ENCODE data around the gene RBBP8NL.
"Not testable (repeated sequence)": the region's sequence is repeated elsewhere in the genome, so short reads cannot be mapped to it uniquely, and the experiment has no call there.

Gene RBBP8NL

DNA sequence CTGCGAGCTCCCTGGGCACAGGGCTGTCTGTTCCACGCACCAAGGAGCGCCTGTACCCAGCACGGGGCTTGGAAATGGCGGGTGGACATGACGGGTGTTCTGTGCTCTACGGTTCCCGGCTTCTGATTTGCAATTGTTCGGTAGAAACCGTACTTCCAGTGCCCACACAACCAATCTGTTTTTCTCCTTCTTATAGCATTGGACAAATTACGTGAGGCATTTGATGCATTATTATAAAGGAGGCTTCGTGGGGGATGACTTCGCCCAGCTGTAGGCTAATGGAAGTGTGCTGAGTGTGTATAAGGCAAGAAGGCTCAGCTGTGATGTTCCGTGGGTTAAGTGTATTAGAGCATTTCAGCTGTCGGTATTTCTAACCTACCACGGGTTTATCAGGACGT lies 50.3 kb downstream of the RBBP8NL start:
- intact Hi-C loops (cut with DNase I; ENCODE audit: low total_unique reads) = loop anchor here (2.0 kb wide), 1 partner anchor 74 kb away; the partner anchor contains the start of gene ADRM1
- peaks cover 10 to 73% (median 62%) of the 10 kb centered on the region in 4 donors for H3K4me1 ChIP-seq
- H3K27ac ChIP-seq = peak overlapping the region; percentile 62 to 76

DNA sequence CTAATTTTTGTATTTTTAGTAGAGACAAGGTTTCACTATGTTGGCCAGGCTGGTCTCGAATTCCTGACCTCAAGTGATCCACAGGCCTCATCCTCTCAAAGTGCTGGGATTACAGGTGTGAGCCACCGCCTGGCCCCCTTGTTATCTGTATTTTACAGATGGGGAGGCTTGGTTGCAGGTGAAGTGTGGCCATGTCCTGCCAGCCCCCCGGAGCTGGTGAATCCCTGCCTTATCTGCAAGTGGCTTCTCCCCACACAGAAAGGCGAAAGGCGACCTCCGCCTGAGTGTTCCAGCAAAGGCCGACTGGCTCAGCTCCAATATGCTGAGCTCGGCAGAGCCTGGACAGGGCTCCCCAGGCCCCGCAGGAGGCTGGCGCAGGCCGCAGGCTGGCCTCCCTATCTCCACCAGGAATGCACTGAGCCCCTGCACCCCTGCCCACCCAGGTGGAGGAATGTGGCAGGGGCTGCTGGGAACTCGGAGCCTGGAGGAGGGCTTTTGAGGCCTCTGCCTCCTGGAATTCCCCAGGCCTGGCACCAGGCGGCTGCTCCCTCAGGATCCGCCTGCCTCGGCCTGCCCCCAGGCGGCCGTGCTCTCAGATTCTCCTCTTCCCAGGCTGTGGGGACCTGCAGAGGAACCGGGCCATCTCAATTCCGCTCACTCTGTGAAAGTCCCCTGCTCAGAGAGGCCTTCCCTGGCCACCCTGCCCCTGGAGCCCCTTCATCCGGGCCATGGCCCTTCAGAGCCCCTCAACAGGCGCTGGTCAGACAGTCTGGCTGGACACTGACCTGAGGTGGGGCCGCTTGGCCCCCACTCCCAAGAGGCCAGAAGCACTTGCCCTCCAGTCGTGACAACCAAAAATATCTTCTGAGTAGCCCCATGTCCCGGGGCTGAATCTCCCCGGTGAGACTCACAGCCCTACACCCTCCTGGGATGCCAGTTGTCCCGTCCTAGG lies 51.0 kb downstream of the RBBP8NL start:
- Histone ChIP-seq H3K27me3 (no peaks in the 10 kb centered on the region), H3K9me3 (no peaks in the 10 kb centered on the region)
- TF ChIP-seq, protein P1, sequence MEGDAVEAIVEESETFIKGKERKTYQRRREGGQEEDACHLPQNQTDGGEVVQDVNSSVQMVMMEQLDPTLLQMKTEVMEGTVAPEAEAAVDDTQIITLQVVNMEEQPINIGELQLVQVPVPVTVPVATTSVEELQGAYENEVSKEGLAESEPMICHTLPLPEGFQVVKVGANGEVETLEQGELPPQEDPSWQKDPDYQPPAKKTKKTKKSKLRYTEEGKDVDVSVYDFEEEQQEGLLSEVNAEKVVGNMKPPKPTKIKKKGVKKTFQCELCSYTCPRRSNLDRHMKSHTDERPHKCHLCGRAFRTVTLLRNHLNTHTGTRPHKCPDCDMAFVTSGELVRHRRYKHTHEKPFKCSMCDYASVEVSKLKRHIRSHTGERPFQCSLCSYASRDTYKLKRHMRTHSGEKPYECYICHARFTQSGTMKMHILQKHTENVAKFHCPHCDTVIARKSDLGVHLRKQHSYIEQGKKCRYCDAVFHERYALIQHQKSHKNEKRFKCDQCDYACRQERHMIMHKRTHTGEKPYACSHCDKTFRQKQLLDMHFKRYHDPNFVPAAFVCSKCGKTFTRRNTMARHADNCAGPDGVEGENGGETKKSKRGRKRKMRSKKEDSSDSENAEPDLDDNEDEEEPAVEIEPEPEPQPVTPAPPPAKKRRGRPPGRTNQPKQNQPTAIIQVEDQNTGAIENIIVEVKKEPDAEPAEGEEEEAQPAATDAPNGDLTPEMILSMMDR (IDR thresholded peaks at IDR 0.05) = peak; percentile 77 to 86

More for the DNA sequence above, 50.3 kb downstream of the RBBP8NL start:
- no peaks in the 10 kb centered on the region for H3K9me3 ChIP-seq
- H3K36me3 ChIP-seq = no peaks in the 10 kb centered on the region
- H3K4me3 ChIP-seq = no peak overlapping the region
- TF ChIP-seq, protein P1 (IDR thresholded peaks at IDR 0.05) = no peak
- no peak for DNase-seq
- H3K27me3 ChIP-seq = no peaks in the 10 kb centered on the region

DNA sequence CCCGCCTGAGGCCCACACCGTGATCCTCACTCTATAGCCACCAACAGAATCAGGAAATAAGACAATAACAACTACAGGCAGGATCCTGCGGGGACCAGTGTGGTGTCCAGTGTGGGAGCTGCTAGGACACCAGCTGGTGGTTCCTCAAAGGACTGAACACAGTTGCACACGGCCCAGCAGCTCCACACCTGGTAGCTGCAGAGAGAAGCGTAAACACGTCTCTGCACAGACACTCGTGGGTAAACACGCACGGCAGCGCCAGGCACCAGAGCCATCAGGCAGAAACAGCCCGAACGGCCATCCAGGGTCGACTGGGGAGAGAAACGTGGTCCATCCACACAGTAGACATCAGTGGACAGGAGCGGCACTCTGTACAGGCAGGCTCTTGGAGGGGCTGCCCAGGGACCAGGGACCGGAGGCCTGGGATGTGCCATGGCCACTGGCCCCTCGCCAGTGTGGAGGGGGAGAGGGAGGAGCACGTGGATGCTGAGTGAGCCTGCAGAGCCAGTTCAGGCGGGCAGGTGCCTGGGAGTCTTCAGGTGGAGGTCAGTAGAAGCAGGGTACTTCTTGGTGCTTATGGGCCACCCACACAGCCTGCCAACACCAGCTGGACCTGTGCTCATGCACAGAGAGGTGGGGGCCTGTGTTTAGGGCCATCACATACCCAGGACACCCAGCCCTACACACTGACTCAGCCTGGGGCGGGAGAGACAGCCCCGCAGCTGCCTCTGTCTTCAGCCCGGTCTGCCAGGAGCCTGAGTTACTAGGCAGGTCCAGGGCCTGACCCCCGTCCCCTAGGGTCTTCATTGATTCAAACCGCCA lies 52.8 kb downstream of the RBBP8NL start:
- intact Hi-C loops (cut with DNase I; ENCODE audit: low total_unique reads) = no loop called here
- Histone ChIP-seq H3K27me3 (no peaks in the 10 kb centered on the region), H3K4me3 (no peak overlapping the region), H3K4me1 (peaks cover 14 to 90% (median 80%) of the 10 kb centered on the region in 4 donors), H3K9me3 (no peaks in the 10 kb centered on the region), H3K27ac (peak overlapping the region; percentile 62 to 76), H3K36me3 (no peaks in the 10 kb centered on the region)
- TF ChIP-seq, protein P1 (IDR thresholded peaks at IDR 0.05) = no peak
- DNase-seq = no peak

More for the DNA sequence above, 51.0 kb downstream of the RBBP8NL start:
- Histone ChIP-seq H3K4me1 (peaks cover 10 to 80% (median 69%) of the 10 kb centered on the region in 4 donors), H3K36me3 (no peaks in the 10 kb centered on the region), H3K4me3 (no peak overlapping the region), H3K27ac (peak overlapping the region; percentile 62 to 76)
- intact Hi-C loops (cut with DNase I; ENCODE audit: low total_unique reads) = loop anchor here (2.0 kb wide), 1 partner anchor 74 kb away; the partner anchor contains the start of gene ADRM1
- DNase-seq = peak in 1 of 2 donors; percentile 85

DNA sequence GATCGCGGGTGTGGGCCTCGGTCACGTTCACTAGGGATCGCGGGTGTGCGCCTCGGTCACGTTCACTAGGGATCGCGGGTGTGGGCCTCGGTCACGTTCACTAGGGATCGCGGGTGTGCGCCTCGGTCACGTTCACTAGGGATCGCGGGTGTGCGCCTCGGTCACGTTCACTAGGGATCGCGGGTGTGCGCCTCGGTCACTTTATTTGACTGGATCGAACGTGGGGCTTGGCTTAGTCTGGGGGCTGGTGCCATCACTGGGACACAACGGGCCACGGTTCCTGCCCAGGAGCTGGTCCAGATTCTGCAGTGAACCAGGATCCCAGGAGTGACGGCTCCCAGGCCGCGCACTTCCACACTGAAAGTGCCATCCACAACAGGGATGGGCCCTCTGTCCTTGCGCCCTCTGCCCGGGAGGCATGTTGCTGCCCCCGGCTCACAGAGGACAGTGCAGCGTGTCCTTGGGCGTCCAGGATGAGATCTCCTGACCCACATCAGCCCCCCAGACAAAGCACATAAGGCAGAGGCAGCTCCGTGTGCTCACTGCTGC lies 53.6 kb downstream of the RBBP8NL start:
- peak overlapping the region; percentile 62 to 76 for H3K27ac ChIP-seq
- peaks cover 22 to 92% (median 87%) of the 10 kb centered on the region in 4 donors for H3K4me1 ChIP-seq
- intact Hi-C loops (cut with DNase I; ENCODE audit: low total_unique reads) = not testable (repeated sequence)

DNA sequence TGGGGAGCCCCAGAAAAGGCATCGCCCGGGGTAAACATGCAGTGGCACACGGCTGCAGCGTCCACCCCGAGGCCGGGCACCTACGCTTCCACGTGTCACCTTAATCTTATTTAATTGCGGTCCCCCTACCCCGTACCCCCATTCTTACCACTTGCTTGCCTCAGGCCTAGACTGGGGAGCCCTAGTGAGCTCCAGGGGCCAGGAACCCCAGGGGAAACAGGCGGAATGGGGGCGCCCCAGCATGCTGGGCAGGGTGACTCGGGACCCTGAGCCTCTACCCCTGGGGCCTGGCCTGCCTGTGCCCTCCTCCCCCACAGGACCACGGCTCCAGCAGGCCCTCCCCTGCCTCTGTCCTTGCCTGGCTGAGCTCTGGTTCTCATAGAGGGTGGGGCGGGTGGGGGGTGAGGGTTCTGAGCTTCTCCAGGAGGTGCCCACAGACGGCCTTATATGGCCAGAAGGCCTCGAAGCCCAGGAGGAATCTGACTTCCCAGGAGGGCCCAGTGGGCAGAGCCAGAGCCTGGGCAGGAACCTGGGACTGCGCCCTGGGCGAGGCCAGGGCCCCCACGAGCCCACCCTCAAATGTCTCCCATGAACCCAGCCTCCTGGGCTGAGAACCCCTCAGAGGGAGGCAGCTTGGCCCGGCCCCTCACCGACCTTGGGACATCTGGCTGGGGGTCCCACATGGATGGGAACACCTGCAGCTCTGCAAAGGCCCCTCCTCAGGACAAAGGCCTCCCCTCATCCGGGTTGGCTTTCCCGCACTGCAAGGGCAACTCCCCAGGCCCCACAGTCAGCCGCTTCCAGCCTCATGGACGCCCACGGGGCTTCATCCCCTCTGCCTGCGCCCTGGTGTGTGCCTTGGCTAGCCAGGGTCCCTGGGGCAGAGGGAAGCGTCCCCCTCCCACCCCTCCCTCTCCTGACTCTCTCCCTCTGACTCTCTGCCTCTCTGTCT lies 55.0 kb downstream of the RBBP8NL start:
- no peaks in the 10 kb centered on the region for H3K27me3 ChIP-seq
- intact Hi-C loops (cut with DNase I; ENCODE audit: low total_unique reads) = no loop called here
- H3K4me1 ChIP-seq = peaks cover 31 to 92% (median 88%) of the 10 kb centered on the region in 4 donors
- H3K36me3 ChIP-seq = no peaks in the 10 kb centered on the region
- DNase-seq = peak in 1 of 2 donors; percentile 87
- peak overlapping the region; percentile 96 to 98 for H3K27ac ChIP-seq
- TF ChIP-seq, protein P1 (IDR thresholded peaks at IDR 0.05) = no peak
- no peaks in the 10 kb centered on the region for H3K9me3 ChIP-seq
- H3K4me3 ChIP-seq = peak overlapping the region in 1 of 2 donors; percentile 15

More for the DNA sequence above, 53.6 kb downstream of the RBBP8NL start:
- not testable (repeated sequence) for H3K36me3 ChIP-seq, H3K9me3 ChIP-seq, DNase-seq, H3K4me3 ChIP-seq, H3K27me3 ChIP-seq

All from tibial artery (tissue), 4 donors.